WTC11 (cell line): ENCODE measurements around the gene GRAMD2A. TPM values are rescaled to one million over a fixed set of nuclear protein-coding genes. Genes with fewer than 3 reads are reported as not detected.

Experiments
- ATAC-seq: fragments of 200-7000 bp; cut with Tn5 transposase; 2 replicates; pipeline ENCODE4 v1.10.0; 2021; ENCODE audit warnings: mild to moderate bottlenecking, moderate library complexity
- CTCF ChIA-PET: fragments of 300-600 bp; sonication (Branson Sonifier 250); formaldehyde crosslinking; loops from one replicate; lab custom pipeline; 2021; ENCODE audit warnings: antibody characterized with exemption; lab: Charles Lee
- POLR2A ChIA-PET: fragments of 350-600 bp; sonication (Branson Sonifier 250); formaldehyde crosslinking; loops from one replicate; lab custom pipeline; 2021; ENCODE audit warnings: antibody characterized with exemption; lab: Charles Lee
- DNase-seq: peaks from one replicate; pipeline ENCODE4 v3.0.0; 2021; ENCODE audit warnings: low spot score
- H3K27ac Mint-ChIP-seq: 2 replicates; pipeline ENCODE4 v1.8.0; 2021; ENCODE audit warnings: mixed read lengths
- H3K27me3 Mint-ChIP-seq: 2 replicates; pipeline ENCODE4 v1.8.0; 2021; ENCODE audit warnings: low read depth, mild to moderate bottlenecking, moderate library complexity, mixed read lengths
- H3K36me3 Mint-ChIP-seq: 2 replicates; pipeline ENCODE4 v1.8.0; 2021; ENCODE audit warnings: mixed read lengths
- H3K4me1 Mint-ChIP-seq: 2 replicates; pipeline ENCODE4 v1.8.0; 2022; ENCODE audit warnings: mixed read lengths
- H3K4me3 Mint-ChIP-seq: 2 replicates; pipeline ENCODE4 v1.8.0; 2021; ENCODE audit warnings: mild to moderate bottlenecking, moderate library complexity, mixed read lengths
- H3K9me3 Mint-ChIP-seq: 2 replicates; pipeline ENCODE4 v1.8.0; 2021; ENCODE audit warnings: mixed read lengths
- ATF6 ChIP-seq: sonication (generic); formaldehyde crosslinking; IDR thresholded peaks from 2 replicates; pipeline ENCODE4 v1.8.1; 2023; ENCODE audit warnings: mild to moderate bottlenecking, missing genetic modification reagents
- ETV6 ChIP-seq: sonication (generic); formaldehyde crosslinking; IDR thresholded peaks from 2 replicates; pipeline ENCODE4 v1.8.1; 2022; ENCODE audit warnings: mild to moderate bottlenecking, missing genetic modification reagents
- FOXK1 ChIP-seq: sonication (generic); formaldehyde crosslinking; IDR thresholded peaks from 2 replicates; pipeline ENCODE4 v1.8.0; 2022; ENCODE audit warnings: mild to moderate bottlenecking, moderate library complexity, missing genetic modification reagents
- FOXP1 ChIP-seq: sonication (generic); formaldehyde crosslinking; IDR thresholded peaks from 2 replicates; pipeline ENCODE4 v1.8.0; 2022; ENCODE audit warnings: missing genetic modification reagents, mild to moderate bottlenecking, moderate library complexity, borderline replicate concordance
- FOXP4 ChIP-seq: sonication (generic); formaldehyde crosslinking; IDR thresholded peaks from 2 replicates; pipeline ENCODE4 v1.8.0; 2022; ENCODE audit warnings: mild to moderate bottlenecking, missing genetic modification reagents
- IRF1 ChIP-seq: sonication (generic); formaldehyde crosslinking; IDR thresholded peaks from 2 replicates; pipeline ENCODE4 v1.8.0; 2023; ENCODE audit warnings: missing genetic modification reagents
- KAT7 ChIP-seq: sonication (generic); formaldehyde crosslinking; IDR thresholded peaks from 2 replicates; pipeline ENCODE4 v1.8.1; 2023; ENCODE audit warnings: missing genetic modification reagents, mild to moderate bottlenecking, borderline replicate concordance
- NFYB ChIP-seq: sonication (generic); formaldehyde crosslinking; conservative IDR thresholded peaks from 2 replicates; pipeline ENCODE4 v1.8.0; 2022; ENCODE audit warnings: low read depth, missing genetic modification reagents
- NR2C2 ChIP-seq: sonication (generic); formaldehyde crosslinking; IDR thresholded peaks from 2 replicates; pipeline ENCODE4 v1.8.0; 2022; ENCODE audit warnings: mild to moderate bottlenecking, missing genetic modification reagents
- NR3C1 ChIP-seq: sonication (generic); formaldehyde crosslinking; conservative IDR thresholded peaks from 2 replicates; pipeline ENCODE4 v1.8.1; 2023; ENCODE audit warnings: low read depth, mild to moderate bottlenecking, missing genetic modification reagents
- SOX15 ChIP-seq: fragments of 250-450 bp; sonication (Bioruptor Pico); IDR thresholded peaks from 2 replicates; pipeline ENCODE4 v1.9.0; 2021; ENCODE audit warnings: mild to moderate bottlenecking
- TEAD4 ChIP-seq: sonication (generic); formaldehyde crosslinking; IDR thresholded peaks from 2 replicates; pipeline ENCODE4 v1.8.0; 2022; ENCODE audit warnings: mild to moderate bottlenecking, missing genetic modification reagents
- USF2 ChIP-seq: sonication (generic); formaldehyde crosslinking; IDR thresholded peaks from 2 replicates; pipeline ENCODE4 v1.8.1; 2023; ENCODE audit warnings: mild to moderate bottlenecking, missing genetic modification reagents, moderate library complexity
- ZNF263 ChIP-seq: sonication (generic); formaldehyde crosslinking; IDR thresholded peaks from 2 replicates; pipeline ENCODE4 v1.8.1; 2022; ENCODE audit warnings: low read depth, mild to moderate bottlenecking, moderate library complexity, missing genetic modification reagents
- ZNF425 ChIP-seq: fragments of 250-450 bp; sonication (Bioruptor Pico); conservative IDR thresholded peaks from 2 replicates; pipeline ENCODE4 v1.9.0; 2021; ENCODE audit warnings: mild to moderate bottlenecking
- ZSCAN18 ChIP-seq: fragments of 250-450 bp; sonication (Bioruptor Pico); IDR thresholded peaks from 2 replicates; pipeline ENCODE4 v2.1.2; 2022; ENCODE audit warnings: mild to moderate bottlenecking, moderate library complexity
- total RNA-seq: library from RNA; stranded (reverse); gene quantifications from 3 replicates; pipeline ENCODE4 v1.2.3, GENCODE V29; 2021

GRAMD2A gene
- total RNA-seq, 1 experiment from 2014 or later = 1.9 TPM

GRCh38 chr15:72197041-72197459 lies 537 bp downstream of the GRAMD2A start:
- TF ChIP-seq FOXP1 (CRISPR knock-in tag) (peak; percentile 10; the same call in 1 of the 2 replicates), FOXP4 (CRISPR knock-in tag) (0 out of 2 replicates have a peak, but pooled peaks have one; percentile 35), TEAD4 (CRISPR knock-in tag) (no peak), NR3C1 (CRISPR knock-in tag) (no peak)
- DNase-seq (peak; percentile 49), ATAC-seq (peak; percentile 12)
- Mint-ChIP-seq H3K27ac (no peak overlapping the region), H3K9me3 (no peaks in the 10 kb centered on the region), H3K4me3 (peak overlapping the region; percentile 77), H3K4me1 (peaks cover 42% of the 10 kb centered on the region), H3K27me3 (peaks cover 31% of the 10 kb centered on the region), H3K36me3 (peaks cover 35% of the 10 kb centered on the region)
- CTCF ChIA-PET = interaction anchor here (1.1 to 2.7 kb wide), 7 partner anchors 9 to 88 kb away, joined by 3 to 19 read pairs (median 6); no protein-coding TSS in a partner anchor
- POLR2A ChIA-PET = interaction anchor here (1.4 to 1.5 kb wide), 2 partner anchors 23 to 30 kb away, joined by 4 read pairs; no protein-coding TSS in a partner anchor

GRCh38 chr15:72196409-72197040 lies 1.1 kb downstream of the GRAMD2A start:
- DNase-seq (no peak), ATAC-seq (no peak)
- H3K4me1 Mint-ChIP-seq = peaks cover 42% of the 10 kb centered on the region
- H3K27ac Mint-ChIP-seq = no peak overlapping the region
- ChIA-PET CTCF (interaction anchor here (1.1 to 2.2 kb wide), 4 partner anchors 8 to 89 kb away, joined by 3 to 19 read pairs (median 4); no protein-coding TSS in a partner anchor), POLR2A (no interaction called here)
- peak overlapping the region; percentile 77 for H3K4me3 Mint-ChIP-seq
- H3K27me3 Mint-ChIP-seq = peaks cover 31% of the 10 kb centered on the region
- H3K9me3 Mint-ChIP-seq = no peaks in the 10 kb centered on the region
- TF ChIP-seq NR2C2 (no peak), IRF1 (CRISPR knock-in tag) (no peak), ATF6 (no peak), NFYB (CRISPR knock-in tag) (no peak), KAT7 (CRISPR knock-in tag) (no peak), ZNF425 (CRISPR knock-in tag) (no peak), ZNF263 (CRISPR knock-in tag) (no peak), USF2 (CRISPR knock-in tag) (no peak), ETV6 (CRISPR knock-in tag) (no peak), SOX15 (CRISPR knock-in tag) (no peak), FOXK1 (no peak), ZSCAN18 (CRISPR knock-in tag) (no peak)
- H3K36me3 Mint-ChIP-seq = peaks cover 30% of the 10 kb centered on the region
